GM12892 (cell line): ENCODE results near the gene MACROD2.

Experiments
- DNase-seq: peaks from one replicate; pipeline ENCODE4 v3.0.0; 2011; ENCODE audit not compliant: insufficient read length
- FAIRE-seq: peaks from 2 replicates; lab custom pipeline; 2011; peaks lifted over from hg19 to GRCh38; lab: Jason Lieb, UNC
- POLR2A ChIP-seq: IDR thresholded peaks from 2 replicates; pipeline ENCODE4 v1.6.1; 2011; ENCODE audit warnings: low read depth, low read length, control low read depth
- POLR2AphosphoS5 ChIP-seq: IDR thresholded peaks from 2 replicates; pipeline ENCODE4 v1.6.1; 2011; ENCODE audit warnings: low read depth, low read length, control low read depth
- TAF1 ChIP-seq: IDR thresholded peaks from 2 replicates; pipeline ENCODE4 v1.6.1; 2011; ENCODE audit warnings: low read depth, mild to moderate bottlenecking, control low read depth, low read length, borderline replicate concordance

MACROD2 gene

GRCh38 chr20:16083639-16084280 lies 2088.4 kb downstream of the MACROD2 start:
- no peak for FAIRE-seq
- TF ChIP-seq TAF1 = no peak
- no peak for TF ChIP-seq POLR2AphosphoS5
- TF ChIP-seq POLR2A = no peak

GRCh38 chr20:16095226-16095625 lies 2099.9 kb downstream of the MACROD2 start:
- no peak for TF ChIP-seq POLR2AphosphoS5
- no peak for TF ChIP-seq TAF1
- no peak for TF ChIP-seq POLR2A
- FAIRE-seq (no peak), DNase-seq (no peak)

More at GRCh38 chr20:16083639-16084280, 2088.4 kb downstream of the MACROD2 start:
- DNase-seq = no peak

- TF ChIP-seq TAF1 (no peak), POLR2A (no peak), POLR2AphosphoS5 (no peak)
- no peak for DNase-seq
- no peak for FAIRE-seq
These were observed 2101.5 kb downstream of the MACROD2 start for GRCh38 chr20:16096756-16097326.

- no peak for FAIRE-seq
- no peak for TF ChIP-seq POLR2A
- no peak for TF ChIP-seq TAF1
- TF ChIP-seq POLR2AphosphoS5 = no peak
- DNase-seq = no peak
These were observed 2102.5 kb downstream of the MACROD2 start for GRCh38 chr20:16097788-16098187.

GRCh38 chr20:16098890-16099639 lies 2103.7 kb downstream of the MACROD2 start:
- DNase-seq (no peak), FAIRE-seq (no peak)
- no peak for TF ChIP-seq TAF1
- TF ChIP-seq POLR2A = no peak
- no peak for TF ChIP-seq POLR2AphosphoS5

GRCh38 chr20:16100111-16100510 lies 2104.8 kb downstream of the MACROD2 start:
- FAIRE-seq = no peak
- no peak for TF ChIP-seq TAF1
- no peak for TF ChIP-seq POLR2A
- TF ChIP-seq POLR2AphosphoS5 = no peak
- no peak for DNase-seq

GRCh38 chr20:16100767-16101166 lies 2105.5 kb downstream of the MACROD2 start:
- FAIRE-seq (no peak), DNase-seq (no peak)
- TF ChIP-seq POLR2AphosphoS5 (no peak), POLR2A (no peak), TAF1 (no peak)
